IMR-90 (cell line): ENCODE measurements around the gene MRTFA.

Source experiments
- BHLHE40 ChIP-seq: fragments of 150-350 bp; IDR thresholded peaks from 2 replicates; pipeline ENCODE4 v1.6.1; 2016; ENCODE audit warnings: mild to moderate bottlenecking, low read depth, low read length
- CEBPB ChIP-seq: IDR thresholded peaks from 2 replicates; pipeline ENCODE4 v1.6.1; 2012; ENCODE audit warnings: low read depth, low read length, improper control_type of control experiment
- CHD1 ChIP-seq: IDR thresholded peaks from 2 replicates; pipeline ENCODE4 v1.6.1; 2012; ENCODE audit warnings: low read depth, low read length, improper control_type of control experiment
- ELK1 ChIP-seq: fragments of 150-350 bp; IDR thresholded peaks from 2 replicates; pipeline ENCODE4 v1.6.1; 2016; ENCODE audit warnings: low read depth, mild to moderate bottlenecking, low read length, moderate library complexity, borderline replicate concordance
- FOS ChIP-seq: fragments of 150-350 bp; IDR thresholded peaks from 2 replicates; pipeline ENCODE4 v1.6.1; 2016; ENCODE audit warnings: low read depth, low read length
- MAFK ChIP-seq: IDR thresholded peaks from 2 replicates; pipeline ENCODE4 v1.6.1; 2012; ENCODE audit warnings: low read depth, low read length, improper control_type of control experiment
- NFE2L2 ChIP-seq: fragments of 150-350 bp; IDR thresholded peaks from 2 replicates; pipeline ENCODE4 v1.6.1; 2016; ENCODE audit warnings: low read depth, mild to moderate bottlenecking, low read length
- POLR2A ChIP-seq: IDR thresholded peaks from 2 replicates; pipeline ENCODE4 v1.6.1; 2012; ENCODE audit warnings: mild to moderate bottlenecking, low read depth, low read length
- RAD21 ChIP-seq: IDR thresholded peaks from 2 replicates; pipeline ENCODE4 v1.6.1; 2012; ENCODE audit warnings: low read length, improper control_type of control experiment
- RCOR1 ChIP-seq: IDR thresholded peaks from 2 replicates; pipeline ENCODE4 v1.6.1; 2012; ENCODE audit warnings: mild to moderate bottlenecking, low read length, improper control_type of control experiment; ENCODE audit not compliant: insufficient replicate concordance
- RFX5 ChIP-seq: IDR thresholded peaks from 2 replicates; pipeline ENCODE4 v1.8.0; 2012; ENCODE audit warnings: low read depth, mild to moderate bottlenecking, low read length, moderate library complexity
- SMC3 ChIP-seq: fragments of 150-350 bp; IDR thresholded peaks from 2 replicates; pipeline ENCODE4 v1.6.1; 2016; ENCODE audit warnings: low read depth, mild to moderate bottlenecking, antibody characterized with exemption, low read length, moderate library complexity
- USF2 ChIP-seq: fragments of 150-350 bp; IDR thresholded peaks from 2 replicates; pipeline ENCODE4 v1.6.1; 2017; ENCODE audit warnings: mild to moderate bottlenecking, antibody characterized with exemption, low read length, low read depth
- TF ChIP-seq, protein P1 (sequence below): conservative IDR thresholded peaks from 2 replicates; pipeline ENCODE4 v1.5.1; 2012; ENCODE audit warnings: mild to moderate bottlenecking, low read depth, low read length, improper control_type of control experiment

- TF ChIP-seq, protein P1, sequence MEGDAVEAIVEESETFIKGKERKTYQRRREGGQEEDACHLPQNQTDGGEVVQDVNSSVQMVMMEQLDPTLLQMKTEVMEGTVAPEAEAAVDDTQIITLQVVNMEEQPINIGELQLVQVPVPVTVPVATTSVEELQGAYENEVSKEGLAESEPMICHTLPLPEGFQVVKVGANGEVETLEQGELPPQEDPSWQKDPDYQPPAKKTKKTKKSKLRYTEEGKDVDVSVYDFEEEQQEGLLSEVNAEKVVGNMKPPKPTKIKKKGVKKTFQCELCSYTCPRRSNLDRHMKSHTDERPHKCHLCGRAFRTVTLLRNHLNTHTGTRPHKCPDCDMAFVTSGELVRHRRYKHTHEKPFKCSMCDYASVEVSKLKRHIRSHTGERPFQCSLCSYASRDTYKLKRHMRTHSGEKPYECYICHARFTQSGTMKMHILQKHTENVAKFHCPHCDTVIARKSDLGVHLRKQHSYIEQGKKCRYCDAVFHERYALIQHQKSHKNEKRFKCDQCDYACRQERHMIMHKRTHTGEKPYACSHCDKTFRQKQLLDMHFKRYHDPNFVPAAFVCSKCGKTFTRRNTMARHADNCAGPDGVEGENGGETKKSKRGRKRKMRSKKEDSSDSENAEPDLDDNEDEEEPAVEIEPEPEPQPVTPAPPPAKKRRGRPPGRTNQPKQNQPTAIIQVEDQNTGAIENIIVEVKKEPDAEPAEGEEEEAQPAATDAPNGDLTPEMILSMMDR = no peak
- TF ChIP-seq RFX5 = no peak
- TF ChIP-seq POLR2A = no peak
- no peak for TF ChIP-seq ELK1
- TF ChIP-seq MAFK = no peak
- no peak for TF ChIP-seq NFE2L2
- TF ChIP-seq CEBPB = no peak
- TF ChIP-seq FOS = no peak
- TF ChIP-seq BHLHE40 = no peak
- TF ChIP-seq SMC3 = no peak
- TF ChIP-seq RAD21 = no peak
- TF ChIP-seq CHD1 = no peak
- TF ChIP-seq RCOR1 = no peak
- no peak for TF ChIP-seq USF2
Measured at GRCh38 chr22:40638261-40638660, 1.7 kb upstream of the MRTFA start.
